NCI-H748 (cell line): Measurements from ENCODE around the gene MIF.
"Not testable (repeated sequence)": the region's sequence is repeated elsewhere in the genome, so short reads cannot be mapped to it uniquely, and the experiment has no call there.

ENCODE experiments used
- DNase-seq: peaks from one replicate; lab custom pipeline; 2025; ENCODE audit not compliant: unreplicated experiment; lab: John Stamatoyannopoulos, UW

MIF gene

DNA sequence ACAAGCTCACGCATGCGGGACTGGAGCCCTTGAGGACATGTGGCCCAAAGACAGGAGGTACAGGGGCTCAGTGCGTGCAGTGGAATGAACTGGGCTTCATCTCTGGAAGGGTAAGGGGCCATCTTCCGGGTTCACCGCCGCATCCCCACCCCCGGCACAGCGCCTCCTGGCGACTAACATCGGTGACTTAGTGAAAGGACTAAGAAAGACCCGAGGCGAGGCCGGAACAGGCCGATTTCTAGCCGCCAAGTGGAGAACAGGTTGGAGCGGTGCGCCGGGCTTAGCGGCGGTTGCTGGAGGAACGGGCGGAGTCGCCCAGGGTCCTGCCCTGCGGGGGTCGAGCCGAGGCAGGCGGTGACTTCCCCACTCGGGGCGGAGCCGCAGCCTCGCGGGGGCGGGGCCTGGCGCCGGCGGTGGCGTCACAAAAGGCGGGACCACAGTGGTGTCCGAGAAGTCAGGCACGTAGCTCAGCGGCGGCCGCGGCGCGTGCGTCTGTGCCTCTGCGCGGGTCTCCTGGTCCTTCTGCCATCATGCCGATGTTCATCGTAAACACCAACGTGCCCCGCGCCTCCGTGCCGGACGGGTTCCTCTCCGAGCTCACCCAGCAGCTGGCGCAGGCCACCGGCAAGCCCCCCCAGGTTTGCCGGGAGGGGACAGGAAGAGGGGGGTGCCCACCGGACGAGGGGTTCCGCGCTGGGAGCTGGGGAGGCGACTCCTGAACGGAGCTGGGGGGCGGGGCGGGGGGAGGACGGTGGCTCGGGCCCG is at the start of gene MIF:
MIF (plus strand) TSS at position 439 of the 765 bp plus-strand sequence; CDS start at position 531, 92 bp downstream.
- DNase-seq = peak; percentile 94

DNA sequence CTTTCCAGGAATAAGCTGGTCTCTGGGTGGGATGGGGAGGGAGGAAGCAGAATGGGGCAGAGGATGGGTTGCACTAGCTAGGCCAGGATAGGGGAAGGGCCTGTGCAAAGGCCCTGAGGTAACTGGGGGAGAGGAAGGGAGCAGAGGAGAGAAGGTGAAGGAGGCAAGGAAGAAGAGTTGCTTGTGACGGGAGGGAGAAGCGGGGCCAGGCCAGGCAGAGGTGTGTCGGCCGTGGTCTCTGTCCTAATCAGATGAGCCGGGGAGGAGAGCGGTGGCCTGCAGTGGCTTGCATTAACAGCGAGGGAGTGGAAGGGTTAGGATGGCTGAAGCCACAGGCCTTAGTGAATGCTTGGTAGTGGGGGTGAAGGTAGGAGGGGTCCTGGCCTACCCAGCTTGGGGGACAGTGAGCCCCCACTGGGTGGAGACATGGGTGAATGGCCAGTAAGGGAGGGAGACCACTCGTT is 49.4 kb upstream of the MIF start:
- DNase-seq = no peak

DNA sequence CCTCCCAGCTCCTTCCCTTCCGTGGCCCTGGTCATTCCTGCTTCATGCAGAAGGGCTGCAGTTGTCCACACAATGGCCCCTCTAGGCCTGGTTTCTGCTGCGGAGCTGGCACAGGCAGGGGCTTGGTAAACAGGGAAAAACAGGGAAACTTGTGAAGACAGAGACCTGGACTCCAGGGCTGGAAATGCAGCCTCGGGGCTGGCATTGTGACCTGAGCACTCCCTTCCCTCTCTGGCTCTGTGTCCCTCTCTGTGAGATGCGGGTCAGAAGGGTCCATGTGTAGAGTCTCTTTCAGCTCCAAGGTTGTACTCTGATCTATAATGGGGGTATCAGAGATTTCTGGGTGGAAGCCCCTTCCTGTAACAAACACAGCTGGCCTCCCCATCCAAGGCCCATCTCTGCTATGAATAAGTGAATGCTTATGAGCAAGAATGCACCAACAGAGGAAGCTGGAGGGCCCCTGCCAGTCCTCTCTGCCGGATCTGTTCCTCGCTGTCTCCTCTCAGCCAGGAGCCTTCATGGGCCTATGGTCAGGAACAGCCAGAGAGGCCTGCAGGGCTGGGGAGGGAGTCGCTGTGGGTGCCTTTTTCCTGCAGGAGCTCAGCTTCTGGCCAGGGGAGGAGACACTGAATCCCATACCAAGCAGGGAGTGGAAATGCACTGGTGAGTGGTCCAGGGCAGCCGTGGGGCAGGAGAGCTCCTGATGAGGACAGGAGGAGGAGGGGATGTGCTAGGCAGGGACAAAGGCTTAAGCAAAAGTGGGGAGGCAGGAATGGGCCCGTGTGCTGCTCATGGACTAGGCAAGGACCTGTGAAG is 48.7 kb upstream of the MIF start:
- DNase-seq = no peak

DNA sequence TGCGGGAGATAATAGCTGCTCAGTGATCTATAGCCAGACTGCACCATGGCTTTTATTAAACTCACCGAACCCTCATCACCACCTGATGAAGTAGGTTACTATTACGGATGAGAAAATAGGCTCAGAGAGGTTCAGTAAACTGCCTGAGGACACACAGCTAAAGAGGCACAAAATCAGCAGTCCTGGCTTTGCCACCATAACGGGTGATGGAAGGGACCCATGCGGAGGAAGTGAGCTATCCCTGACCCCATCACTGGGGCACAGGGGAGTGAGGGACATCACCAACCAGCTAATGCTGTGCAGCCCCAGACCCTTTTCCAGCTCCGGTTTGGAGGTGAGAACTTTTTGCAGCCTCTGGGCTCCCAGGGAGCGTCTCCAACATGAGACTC is 48.1 kb upstream of the MIF start:
- DNase-seq = no peak

DNA sequence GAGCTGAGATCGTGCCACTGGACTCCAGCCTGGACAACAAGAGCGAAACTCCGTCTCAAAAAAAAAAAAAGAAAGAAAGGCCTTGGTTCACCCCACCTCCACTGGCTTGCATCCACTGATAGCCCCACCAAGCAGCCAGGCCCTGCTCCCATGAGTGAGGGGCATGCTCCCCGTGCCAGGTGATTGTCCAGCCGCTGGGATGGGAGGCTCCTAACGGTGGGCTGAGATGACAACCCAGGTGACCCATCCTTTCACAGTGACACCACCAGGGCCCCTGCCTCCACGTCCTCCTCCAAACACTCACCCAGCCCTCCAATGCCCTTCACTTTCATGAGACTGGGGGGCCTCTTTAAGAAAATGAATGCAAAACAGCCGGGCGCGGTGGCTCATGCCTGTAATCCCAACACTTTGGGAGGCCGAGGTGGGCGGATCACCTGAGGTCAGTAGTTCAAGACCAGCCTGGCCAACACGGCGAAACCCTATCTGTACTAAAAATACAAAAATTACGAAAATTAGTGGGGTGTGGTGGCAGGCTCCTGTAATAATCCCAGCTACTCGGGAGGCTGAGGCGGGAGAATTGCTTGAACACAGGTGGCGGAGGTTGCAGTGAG is 46.8 kb upstream of the MIF start:
- DNase-seq = no peak

GRCh38 chr22:23847991-23848864 is 46.0 kb upstream of the MIF start:
- no peak for DNase-seq

- DNase-seq = peak; percentile 76
Observed at GRCh38 chr22:23849009-23850006, 44.9 kb upstream of the MIF start.

DNA sequence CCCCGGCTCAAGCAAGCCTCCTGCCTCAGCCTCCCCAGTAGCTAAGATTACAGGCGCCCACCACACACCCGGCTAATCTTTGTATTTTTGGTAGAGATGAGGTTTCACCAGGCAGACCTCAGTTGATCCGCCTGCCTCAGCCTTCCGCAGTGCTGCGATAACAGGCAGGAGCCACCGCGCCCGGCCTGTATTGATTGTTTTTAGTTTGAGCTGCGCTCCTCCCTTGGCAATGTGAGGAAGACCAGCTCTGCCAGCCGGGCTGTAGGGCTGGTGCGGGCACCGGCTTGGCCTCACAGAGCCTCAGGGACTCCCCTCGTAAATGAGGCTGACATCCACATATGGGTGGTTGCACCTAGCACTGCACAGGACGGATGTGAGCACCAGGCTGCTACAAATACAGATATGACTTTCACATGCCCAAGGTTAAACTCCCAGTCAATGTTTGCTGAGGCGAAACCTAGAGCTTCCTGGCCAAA is 44.0 kb upstream of the MIF start:
- DNase-seq = no peak

GRCh38 chr22:23856721-23857605 is 37.2 kb upstream of the MIF start:
- peak; percentile 69 for DNase-seq

DNA sequence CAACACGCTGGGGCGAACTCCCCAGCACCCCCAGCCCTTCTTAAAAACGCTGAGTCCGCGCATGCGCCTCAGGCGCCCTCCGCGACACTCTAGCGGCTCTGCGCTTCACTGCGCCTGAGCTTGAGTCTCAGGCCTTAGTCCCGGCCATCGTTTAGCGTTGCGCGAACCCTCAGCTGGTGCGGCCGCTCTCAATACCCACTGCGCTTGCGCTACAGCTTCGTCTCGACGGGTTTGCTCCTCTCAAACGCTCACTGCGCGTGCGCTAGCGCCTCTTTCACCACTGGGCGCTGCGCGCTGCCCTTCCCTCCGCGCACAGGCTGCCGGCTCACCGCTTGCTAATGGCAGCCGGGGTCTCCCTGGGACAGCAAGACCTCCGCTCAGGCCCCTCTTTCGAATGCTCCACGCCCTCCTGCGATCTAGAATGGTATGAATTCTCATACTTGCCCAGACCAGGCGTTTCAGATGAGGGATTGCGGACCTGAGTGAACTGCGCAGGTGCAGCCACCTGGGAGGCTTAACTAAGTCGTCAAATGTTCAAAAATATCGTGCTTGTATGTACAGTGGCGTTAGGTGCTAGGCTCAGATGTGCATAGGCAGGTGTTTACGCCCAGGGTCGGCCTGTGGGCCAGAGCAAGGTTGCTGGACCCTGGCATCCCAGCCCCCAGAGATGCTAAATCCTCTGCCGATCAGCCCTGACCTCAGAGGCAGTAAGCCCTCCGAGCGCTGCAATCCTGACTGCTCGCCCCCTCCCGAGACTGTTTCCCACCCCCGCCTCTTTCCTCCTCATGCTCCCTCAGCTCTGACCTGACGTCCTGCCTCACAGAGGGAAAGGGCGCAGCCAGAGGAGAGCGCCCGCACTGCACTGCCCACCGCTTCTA is 36.3 kb upstream of the MIF start, which contains the start of gene SLC2A11:
SLC2A11 (plus strand) TSS at position 270 of the 878 bp plus-strand sequence; CDS start at position 395, 125 bp downstream.
- DNase-seq = peak; percentile 97

DNA sequence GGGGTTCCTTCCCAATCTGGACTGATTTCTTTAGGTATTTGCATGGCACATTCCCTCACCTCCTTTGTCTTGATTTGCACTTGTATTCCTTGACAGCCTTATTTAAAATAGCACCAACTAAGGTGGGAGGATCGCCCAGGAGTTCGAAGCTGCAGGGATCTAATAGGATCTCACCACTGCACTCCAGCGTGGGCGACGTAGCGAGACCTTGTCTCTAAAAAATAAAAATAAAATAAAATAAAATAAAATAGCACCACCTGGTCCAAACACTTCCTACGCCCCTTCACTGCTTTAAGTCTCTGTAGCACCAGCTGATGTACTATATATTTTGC is 35.7 kb upstream of the MIF start:
- DNase-seq = no peak

- DNase-seq = no peak
Observed at GRCh38 chr22:23859201-23859600, 35.0 kb upstream of the MIF start.

DNA sequence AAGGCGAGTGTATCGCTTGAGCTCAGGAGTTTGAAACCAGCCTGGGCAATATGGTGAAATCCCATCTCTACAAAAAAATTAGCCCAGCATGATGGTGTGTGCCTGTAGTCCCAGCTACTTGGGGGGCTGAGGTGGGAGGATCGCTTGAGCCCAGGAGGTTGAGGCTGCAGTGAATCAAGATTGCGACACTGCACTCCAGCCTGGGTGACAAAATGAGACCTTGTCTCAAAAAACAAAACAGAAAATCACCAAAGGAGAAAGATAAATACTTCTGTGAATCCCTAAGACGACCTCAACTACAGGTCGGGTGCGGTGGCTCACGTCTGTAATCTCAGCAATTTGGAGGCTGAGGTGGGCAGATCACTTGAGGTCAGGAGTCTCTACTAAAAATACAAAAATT is 34.0 kb upstream of the MIF start:
- not testable (repeated sequence) for DNase-seq

GRCh38 chr22:23862103-23862502 is 32.1 kb upstream of the MIF start:
- DNase-seq = peak; percentile 68

DNA sequence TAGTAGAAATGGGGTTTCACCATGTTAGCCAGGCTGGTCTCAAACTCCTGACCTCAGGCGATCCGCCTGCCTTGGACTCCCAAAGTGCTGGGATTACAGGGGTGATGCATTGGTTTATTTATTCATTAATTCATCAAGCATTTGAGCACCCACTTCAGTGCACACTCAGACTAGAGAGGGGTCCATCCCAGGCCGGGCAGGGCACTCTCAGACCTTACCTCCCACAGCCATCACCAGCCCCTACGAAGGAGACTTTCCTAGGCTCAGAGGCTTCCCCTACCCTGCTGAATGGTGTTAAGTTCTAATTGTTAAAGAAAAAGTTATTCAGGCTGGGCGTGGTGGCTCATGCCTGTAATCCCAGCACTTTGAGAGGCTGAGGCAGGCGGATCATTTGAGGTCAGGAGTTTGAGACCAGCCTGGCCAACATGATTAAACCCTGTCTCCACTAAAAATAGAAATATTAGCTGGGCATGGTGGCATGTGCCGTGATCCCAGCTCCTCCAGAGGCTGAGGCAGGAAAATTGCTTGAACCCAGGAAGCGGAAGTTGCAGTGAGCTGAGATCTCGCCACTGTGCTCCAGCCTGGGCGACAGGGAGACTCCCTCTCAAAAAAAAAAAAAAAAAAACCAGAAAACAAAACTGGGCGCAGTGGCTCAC is 29.6 kb upstream of the MIF start:
- not testable (repeated sequence) for DNase-seq

DNA sequence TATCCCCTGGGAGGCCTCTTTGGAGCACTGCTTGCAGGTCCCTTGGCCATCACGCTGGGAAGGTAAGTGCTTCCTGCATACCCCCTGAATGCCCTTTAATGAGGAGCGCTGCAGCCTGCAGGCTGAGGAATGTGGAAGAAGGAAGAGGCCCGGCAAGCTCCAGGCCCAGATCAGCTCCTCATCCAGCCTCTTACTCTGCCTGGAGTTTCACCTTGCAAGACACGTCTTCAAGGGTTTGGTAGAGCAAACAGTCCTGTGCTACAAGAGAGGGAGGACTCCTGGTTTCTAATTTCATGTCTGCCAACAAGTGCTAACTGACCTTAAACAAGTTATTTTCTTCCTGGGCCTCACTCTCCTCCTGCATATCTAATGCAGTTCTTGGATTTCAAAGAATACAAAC is 25.6 kb upstream of the MIF start:
- DNase-seq = no peak

DNA sequence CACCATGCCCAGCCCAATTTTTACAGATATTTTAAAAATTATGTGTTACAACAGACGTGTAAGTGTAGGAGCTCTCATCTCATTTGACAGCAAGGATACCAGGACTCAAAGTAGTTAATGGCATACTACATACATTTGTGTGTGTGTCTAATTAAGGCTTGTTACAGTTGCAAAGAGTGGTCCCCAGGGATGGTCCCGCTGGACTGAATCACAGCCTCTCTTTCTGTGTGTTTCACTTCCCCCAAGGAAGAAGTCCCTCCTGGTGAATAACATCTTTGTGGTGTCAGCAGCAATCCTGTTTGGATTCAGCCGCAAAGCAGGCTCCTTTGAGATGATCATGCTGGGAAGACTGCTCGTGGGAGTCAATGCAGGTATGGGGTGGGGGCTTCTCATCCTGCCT is 19.3 kb upstream of the MIF start:
- no peak for DNase-seq
